ENCODE results near the gene SH3PXD2A.
A peak's percentile ranks its signal among the peaks of the same experiment; 100 is the strongest.

The SH3PXD2A gene

DNA sequence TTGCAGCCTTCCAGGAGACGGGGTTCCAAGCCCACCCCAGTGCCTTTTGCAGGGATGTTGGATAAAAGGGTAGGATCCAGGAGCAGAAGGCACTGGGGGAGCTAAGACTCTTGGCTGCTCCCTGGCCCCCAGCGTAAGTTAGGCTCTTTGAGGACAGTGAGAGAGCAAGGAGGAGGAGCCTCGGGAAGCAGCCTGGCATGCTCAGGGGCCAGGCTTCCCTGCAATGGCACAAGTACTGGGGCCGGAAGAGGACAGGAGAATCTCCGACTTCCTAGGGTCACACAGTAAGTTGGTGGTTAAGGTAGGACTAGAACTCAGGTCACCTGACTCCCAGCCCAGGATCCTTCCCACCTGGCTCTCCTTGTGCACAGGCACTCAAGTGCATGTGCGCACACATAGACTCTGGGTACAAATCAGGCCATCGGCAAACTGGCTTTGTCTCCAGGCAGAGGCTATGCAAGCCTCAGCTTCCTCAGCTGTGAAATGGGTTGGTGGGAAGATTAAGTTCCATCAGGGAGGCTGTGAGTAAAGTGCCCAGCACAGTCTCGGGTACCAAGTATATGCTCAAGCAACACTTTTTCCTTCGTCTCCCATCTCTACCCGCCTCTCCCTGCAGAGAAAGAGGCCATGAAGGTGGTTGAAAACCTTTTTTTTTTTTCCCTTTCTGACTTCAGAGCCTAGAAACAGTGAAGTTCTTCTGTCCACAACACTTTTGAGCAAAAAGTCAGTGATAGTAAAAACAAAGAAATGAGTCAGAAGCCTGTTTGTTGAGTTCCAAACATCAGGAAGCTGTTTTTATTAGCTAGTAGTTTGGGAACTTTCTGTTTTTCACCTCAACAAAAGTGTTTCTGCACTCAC is 282.8 kb downstream of the SH3PXD2A start:
- DNase-seq: no peak

DNA sequence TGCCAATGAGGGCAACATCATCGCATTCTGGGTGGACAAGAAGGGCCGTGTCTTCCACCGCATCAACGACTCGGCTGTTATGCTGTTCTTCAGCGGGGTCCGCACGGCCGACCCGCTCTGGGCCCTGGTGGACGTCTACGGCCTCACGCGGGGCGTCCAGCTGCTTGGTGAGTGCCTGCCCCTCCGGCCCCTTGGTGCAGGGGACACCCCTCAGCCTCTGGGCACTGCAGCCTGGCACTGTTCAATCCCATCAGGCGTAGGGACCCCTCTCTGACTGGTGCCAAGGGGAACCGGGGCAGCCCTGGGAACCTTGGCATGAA is 283.8 kb downstream of the SH3PXD2A start:
- no peak for DNase-seq

DNA sequence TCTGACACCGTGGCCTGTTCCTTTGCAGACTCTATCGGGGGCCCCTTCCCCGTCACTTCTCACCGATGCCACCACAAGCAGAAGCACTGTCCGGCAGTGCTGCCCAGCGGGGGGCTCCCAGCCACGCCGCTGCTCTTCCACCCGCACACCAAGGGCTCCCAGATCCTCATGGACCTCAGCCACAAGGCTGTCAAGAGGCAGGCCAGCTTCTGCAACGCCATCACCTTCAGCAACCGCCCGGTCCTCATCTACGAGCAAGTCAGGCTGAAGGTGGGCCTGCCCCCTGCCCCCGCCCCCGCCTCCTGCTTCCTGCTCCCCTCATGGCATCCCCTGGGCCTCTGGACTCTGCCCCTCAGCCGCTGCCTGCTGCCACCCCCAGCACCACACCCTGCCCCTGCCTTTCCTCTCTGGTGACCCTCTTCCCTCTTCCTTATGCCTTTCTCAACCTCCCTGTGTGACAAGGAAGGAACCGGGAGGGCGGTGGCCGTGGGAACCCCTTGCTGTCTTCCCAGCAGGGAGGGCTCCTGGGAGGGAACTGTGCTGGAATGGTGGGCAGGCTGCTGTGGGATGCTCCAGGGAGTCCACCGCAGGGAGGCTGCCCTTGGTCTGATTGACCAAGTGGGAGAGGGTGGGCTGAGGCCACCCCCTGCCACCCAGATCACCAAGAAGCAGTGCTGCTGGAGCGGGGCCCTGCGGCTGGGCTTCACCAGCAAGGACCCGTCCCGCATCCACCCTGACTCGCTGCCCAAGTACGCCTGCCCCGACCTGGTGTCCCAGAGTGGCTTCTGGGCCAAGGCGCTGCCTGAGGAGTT is 284.3 kb downstream of the SH3PXD2A start:
- no peak for DNase-seq

DNA sequence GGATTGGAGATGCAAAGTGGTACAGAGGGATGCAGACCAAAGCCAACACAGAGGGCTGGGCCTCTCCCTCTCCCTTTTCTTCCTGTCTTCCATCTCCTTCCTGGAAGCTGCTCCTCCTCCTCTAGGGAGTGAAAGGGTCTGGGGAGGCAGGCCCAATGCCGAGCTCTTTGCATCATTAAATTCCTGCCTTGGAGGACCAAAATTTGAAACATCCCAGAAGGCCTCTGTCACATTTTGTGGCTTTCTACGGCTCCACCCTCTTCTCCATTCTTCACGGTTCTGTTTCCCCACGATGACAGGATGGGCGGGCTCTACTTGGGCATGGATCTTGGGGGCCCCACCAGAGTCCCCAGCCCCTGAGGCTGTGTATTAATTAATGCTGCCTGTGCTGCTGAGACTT is 285.5 kb downstream of the SH3PXD2A start:
- DNase-seq: no peak

- DNase-seq: no peak
Measured at GRCh38 chr10:103568505-103568904, 286.9 kb downstream of the SH3PXD2A start.

- no peak for DNase-seq
Measured at GRCh38 chr10:103566536-103566935, 288.8 kb downstream of the SH3PXD2A start.

DNA sequence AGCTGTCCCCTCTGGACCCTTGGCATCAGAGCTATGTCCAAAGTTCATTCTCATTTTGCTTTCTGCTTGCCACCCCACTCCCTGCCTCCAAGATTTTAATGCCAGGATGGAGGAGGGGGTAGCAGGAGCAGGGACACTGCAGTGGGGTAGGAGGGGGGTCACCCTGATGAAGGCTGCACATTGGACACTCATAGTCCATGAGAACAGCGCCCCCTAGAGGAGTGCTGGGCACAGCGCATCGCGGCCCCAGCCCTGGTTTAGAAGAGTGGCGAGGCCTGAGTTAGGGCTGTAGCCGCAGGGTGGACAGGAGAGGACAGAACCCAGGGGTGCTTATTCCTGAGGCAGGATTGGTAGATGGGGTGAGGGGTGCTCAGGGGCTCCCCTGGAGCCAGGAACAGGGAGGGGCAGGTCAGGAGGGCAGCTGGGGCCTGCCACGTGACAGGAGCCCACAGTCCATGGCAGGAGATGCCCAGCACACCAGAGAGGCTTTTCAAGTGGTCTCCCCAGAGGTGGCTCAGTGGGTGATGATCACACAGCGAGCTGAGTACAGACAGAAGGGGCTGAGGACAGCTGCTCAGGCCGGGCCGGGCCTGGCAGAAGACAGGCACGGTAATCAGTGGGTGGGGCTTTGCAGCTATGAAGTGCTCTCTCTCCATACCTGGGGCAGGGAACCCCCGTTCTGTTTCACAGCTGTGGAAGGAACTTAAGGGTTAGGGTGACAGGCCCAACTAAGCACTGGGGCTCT is 290.4 kb downstream of the SH3PXD2A start:
- DNase-seq: no peak

- no peak for DNase-seq
Measured at GRCh38 chr10:103564116-103564501, 291.3 kb downstream of the SH3PXD2A start.

DNA sequence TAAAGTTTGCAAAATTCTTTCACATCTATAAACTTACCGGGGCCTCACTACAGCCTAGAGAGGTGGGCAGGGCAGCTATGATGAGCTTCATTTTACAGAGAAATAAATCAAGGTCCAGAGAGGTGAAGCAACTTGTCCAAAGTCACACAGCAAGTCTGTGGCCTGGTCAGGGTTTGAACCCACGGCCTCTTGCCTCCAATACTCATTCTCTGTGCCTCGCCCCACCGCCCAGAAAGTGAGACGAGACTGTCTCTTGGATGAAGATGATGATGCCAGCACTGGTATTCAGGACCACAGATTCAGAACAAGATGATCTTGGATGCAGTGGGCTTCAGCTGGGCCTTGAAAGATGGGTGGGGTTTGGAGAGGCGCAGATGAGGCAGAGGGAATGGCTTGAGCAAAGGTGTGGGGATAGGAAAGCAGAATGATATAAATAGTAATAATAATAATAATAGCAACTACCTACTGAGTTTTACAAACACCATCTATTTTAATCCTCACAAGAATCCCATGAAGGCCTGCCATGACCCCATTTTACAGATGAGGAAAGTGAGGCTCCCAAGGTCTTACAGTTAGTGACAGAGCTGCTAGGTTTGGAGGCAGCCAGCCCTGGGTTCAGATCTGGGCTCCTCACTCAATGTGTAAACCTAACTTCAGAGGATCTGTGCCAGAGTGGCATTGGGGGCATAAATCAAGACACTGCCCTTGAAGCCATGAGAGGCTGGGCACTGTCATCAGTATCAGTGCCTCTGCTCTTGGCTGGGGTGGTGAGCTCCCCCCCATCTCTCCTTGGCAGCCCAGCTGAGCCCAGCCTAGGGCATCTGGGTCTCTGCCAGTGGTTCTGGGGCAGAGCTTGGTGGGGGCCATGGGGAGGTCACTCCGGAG is 291.9 kb downstream of the SH3PXD2A start:
- DNase-seq: no peak

DNA sequence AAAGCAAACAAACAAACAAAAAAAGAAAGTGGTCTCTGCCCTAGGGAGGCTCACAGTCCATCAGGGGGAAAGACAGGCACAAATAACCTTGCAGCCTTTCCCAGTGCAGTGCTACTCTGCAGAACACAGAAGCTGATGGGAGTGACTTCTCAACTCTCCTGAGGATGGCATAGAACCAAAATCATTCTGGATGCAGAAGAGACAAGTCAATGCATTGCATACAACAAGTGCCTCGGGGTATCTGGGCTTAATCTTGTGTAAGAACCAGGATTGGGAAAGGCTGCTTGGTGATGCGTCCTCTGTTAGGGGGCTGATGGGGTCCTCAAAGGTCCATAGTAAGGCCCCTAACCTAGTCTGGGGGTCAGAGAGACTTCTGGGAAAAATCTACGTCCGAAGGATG is 293.0 kb downstream of the SH3PXD2A start:
- no peak for DNase-seq

DNA sequence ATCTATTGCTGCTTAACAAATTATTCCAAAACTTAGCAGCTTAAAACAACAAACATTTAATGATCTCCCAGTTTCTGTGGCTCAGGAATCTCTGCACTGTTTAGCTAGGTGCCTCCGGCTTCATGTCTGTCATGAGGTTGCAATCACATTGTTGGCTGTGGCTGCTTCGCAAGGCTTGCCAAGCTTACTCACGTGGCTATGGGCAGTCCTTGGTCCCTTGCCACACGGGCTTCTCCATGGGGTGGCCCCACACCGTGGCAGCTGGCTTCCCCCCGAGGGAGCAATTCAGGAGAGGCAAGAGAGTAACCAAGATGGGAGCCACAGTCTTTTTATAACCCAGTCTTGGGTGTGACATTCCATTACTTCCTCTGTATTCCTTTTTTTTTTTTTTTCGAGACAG is 294.5 kb downstream of the SH3PXD2A start:
- DNase-seq: no peak

- no peak for DNase-seq
Measured at GRCh38 chr10:103559776-103560175, 295.6 kb downstream of the SH3PXD2A start.

DNA sequence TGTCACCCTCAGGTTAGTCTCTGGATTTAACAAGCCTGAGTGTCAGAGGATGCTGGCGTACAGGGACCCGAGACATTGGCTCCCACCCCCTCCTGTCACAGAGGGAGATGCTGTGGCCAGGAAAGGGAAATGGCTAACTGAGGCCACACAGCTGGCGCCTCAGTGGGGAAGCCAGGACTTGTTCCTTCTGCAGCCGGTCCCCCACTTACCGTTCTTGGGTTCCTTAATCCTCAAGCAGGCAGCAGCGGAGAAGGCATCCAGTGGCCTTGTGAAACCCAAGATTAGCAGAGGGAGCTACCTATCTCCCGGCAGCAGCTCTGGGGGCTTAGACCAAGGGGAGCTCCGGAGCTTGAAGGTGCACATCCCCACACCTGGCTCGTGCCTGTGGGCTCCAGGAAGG is 296.5 kb downstream of the SH3PXD2A start:
- DNase-seq: no peak

DNA sequence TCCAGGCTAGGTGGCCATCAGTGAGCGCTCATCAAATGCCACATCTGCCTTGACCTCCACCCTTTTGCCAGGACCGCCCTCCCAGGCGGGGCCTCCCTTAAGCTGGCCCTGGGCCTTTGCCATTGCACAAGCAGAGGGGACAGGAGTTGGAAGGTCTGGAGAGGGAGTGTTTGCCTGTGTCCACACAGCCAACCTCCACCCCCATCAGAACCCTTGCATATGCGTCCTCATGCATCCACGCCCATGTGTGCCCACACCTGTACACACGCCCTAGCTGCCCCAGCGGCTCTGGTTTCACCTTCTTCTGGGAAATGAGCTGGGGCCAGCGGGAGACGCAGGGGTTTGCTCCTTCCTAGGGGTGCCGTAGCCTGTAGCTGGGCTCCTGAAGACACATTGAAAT is 297.9 kb downstream of the SH3PXD2A start:
- no peak for DNase-seq

GRCh38 chr10:103556383-103557007 is 298.9 kb downstream of the SH3PXD2A start:
- DNase-seq: no peak

- DNase-seq: no peak
Measured at GRCh38 chr10:103555712-103556111, 299.7 kb downstream of the SH3PXD2A start.

GRCh38 chr10:103555325-103555649 is 300.1 kb downstream of the SH3PXD2A start:
- no peak for DNase-seq

GRCh38 chr10:103554488-103555324 is 300.7 kb downstream of the SH3PXD2A start:
- peak; percentile 59 for DNase-seq

GRCh38 chr10:103553743-103554487 is 301.5 kb downstream of the SH3PXD2A start:
- no peak for DNase-seq
